GM23338 (cell line): ENCODE measurements around the gene ABCA4. TPM values are rescaled to one million over a fixed set of nuclear protein-coding genes. Genes with fewer than 3 reads are reported as not detected.

Source experiments
- ATAC-seq: fragments of 200-7000 bp; cut with Tn5 transposase; 3 replicates; pipeline ENCODE4 v1.9.1; 2020
- DNase-seq: peaks from one replicate; pipeline ENCODE4 v3.0.0-alpha.2; 2015; ENCODE audit warnings: low spot score
- H2AFZ ChIP-seq: fragments of 200-600 bp; sonication (generic); 2 replicates; pipeline ENCODE4 v1.8.0; 2016; ENCODE audit warnings: antibody characterized with exemption, mild to moderate bottlenecking, moderate library complexity
- H3F3A ChIP-seq: fragments of 200-600 bp; sonication (generic); replicated peaks from 2 replicates; pipeline ENCODE4 v1.8.0; 2017; ENCODE audit warnings: antibody characterized with exemption, mixed run types, low read depth
- H3K27ac ChIP-seq: fragments of 200-600 bp; sonication (generic); 2 replicates; pipeline ENCODE4 v1.6.1; 2016; ENCODE audit warnings: low read depth
- H3K27me3 ChIP-seq: fragments of 200-600 bp; sonication (generic); 2 replicates; pipeline ENCODE4 v1.8.0; 2016; ENCODE audit warnings: mild to moderate bottlenecking, mixed run types, moderate library complexity; ENCODE audit not compliant: insufficient read depth
- H3K36me3 ChIP-seq: fragments of 200-600 bp; sonication (generic); 2 replicates; pipeline ENCODE4 v1.8.0; 2016; ENCODE audit warnings: mild to moderate bottlenecking; ENCODE audit not compliant: insufficient read depth
- H3K4me1 ChIP-seq: fragments of 200-600 bp; sonication (generic); 2 replicates; pipeline ENCODE4 v1.8.0; 2016; ENCODE audit warnings: mild to moderate bottlenecking, moderate library complexity; ENCODE audit not compliant: insufficient read depth
- H3K4me2 ChIP-seq: fragments of 200-600 bp; sonication (generic); 2 replicates; pipeline ENCODE4 v1.7.1; 2017; ENCODE audit warnings: mixed run types
- H3K4me3 ChIP-seq: fragments of 200-600 bp; sonication (generic); 2 replicates; pipeline ENCODE4 v1.6.1; 2016; ENCODE audit warnings: mixed run types
- H3K79me2 ChIP-seq: fragments of 200-600 bp; sonication (generic); replicated peaks from 2 replicates; pipeline ENCODE4 v1.8.0; 2017; ENCODE audit warnings: mild to moderate bottlenecking; ENCODE audit not compliant: insufficient read depth
- H3K9me2 ChIP-seq: fragments of 200-600 bp; sonication (generic); 2 replicates; pipeline ENCODE4 v1.8.0; 2017; ENCODE audit not compliant: insufficient read depth
- H4K20me1 ChIP-seq: fragments of 200-600 bp; sonication (generic); replicated peaks from 2 replicates; pipeline ENCODE4 v1.8.0; 2017; ENCODE audit warnings: mild to moderate bottlenecking; ENCODE audit not compliant: insufficient read depth
- H3K27ac Mint-ChIP-seq: 2 replicates; pipeline ENCODE4 v1.8.0; 2020; ENCODE audit warnings: inconsistent platforms, mild to moderate bottlenecking, moderate library complexity, mixed read lengths
- H3K27me3 Mint-ChIP-seq: 3 replicates; pipeline ENCODE4 v1.8.0; 2022; ENCODE audit warnings: low read depth, mild to moderate bottlenecking, moderate library complexity, mixed read lengths, inconsistent platforms; ENCODE audit not compliant: insufficient read depth, poor library complexity
- H3K36me3 Mint-ChIP-seq: 3 replicates; pipeline ENCODE4 v1.8.0; 2021; ENCODE audit warnings: low read depth, mild to moderate bottlenecking, inconsistent platforms, moderate library complexity, mixed read lengths
- H3K4me1 Mint-ChIP-seq: 3 replicates; pipeline ENCODE4 v1.8.0; 2020; ENCODE audit warnings: mild to moderate bottlenecking, inconsistent platforms, mixed read lengths
- H3K4me3 Mint-ChIP-seq: 3 replicates; pipeline ENCODE4 v1.8.0; 2021; ENCODE audit warnings: moderate library complexity, mild to moderate bottlenecking, inconsistent platforms, mixed read lengths
- H3K9me3 Mint-ChIP-seq: 3 replicates; pipeline ENCODE4 v1.8.0; 2020; ENCODE audit warnings: moderate library complexity, mild to moderate bottlenecking, inconsistent platforms, mixed read lengths
- CTCF ChIP-seq, 2 experiments: fragments of 200-600 bp in 1 of 2; sonication (generic) in 1 of 2; conservative IDR thresholded peaks; 2 replicates each; pipeline versions ENCODE4 v1.5.1 to v1.6.1; 2016 to 2017; ENCODE audit warnings: antibody characterized with exemption in 2 of 2, low read depth in 2 of 2, mild to moderate bottlenecking in 2 of 2, moderate library complexity in 1 of 2
- ETS1 ChIP-seq: IDR thresholded peaks from 2 replicates; pipeline ENCODE4 v1.6.1; 2016; ENCODE audit warnings: antibody characterized with exemption
- EZH2 ChIP-seq: fragments of 200-600 bp; sonication (generic); IDR thresholded peaks from one replicate; pipeline ENCODE4 v1.8.0; 2017; ENCODE audit warnings: antibody characterized with exemption, mild to moderate bottlenecking, low read depth; ENCODE audit not compliant: unreplicated experiment
- JUNB ChIP-seq: IDR thresholded peaks from one replicate; pipeline ENCODE4 v1.6.1; 2016; ENCODE audit warnings: antibody characterized with exemption; ENCODE audit not compliant: unreplicated experiment
- REST ChIP-seq: IDR thresholded peaks from one replicate; pipeline ENCODE4 v1.6.1; 2018; ENCODE audit warnings: antibody characterized with exemption; ENCODE audit not compliant: unreplicated experiment
- STAT1 ChIP-seq: IDR thresholded peaks from one replicate; pipeline ENCODE4 v1.6.1; 2016; ENCODE audit warnings: antibody characterized with exemption; ENCODE audit not compliant: unreplicated experiment
- ZNF462 ChIP-seq: fragments of 250-450 bp; sonication (Bioruptor Pico); IDR thresholded peaks from 2 replicates; pipeline ENCODE4 v1.5.0; 2020; ENCODE audit warnings: mild to moderate bottlenecking, moderate library complexity
- polyA plus RNA-seq: library from polyadenylated mRNA; unstranded; fragments of >200 nt; fragmentation: Nextera tagmentation; extraction: Ambion mirVana; gene quantifications from 2 replicates; pipeline ENCODE4 v1.2.1, GENCODE V29; 2016
- total RNA-seq: library from RNA; depleted of rRNA; stranded (reverse); fragments of >200 nt; shearing (Covaris generic); gene quantifications from 2 replicates; pipeline ENCODE4 v1.2.3, GENCODE V29; 2014

The ABCA4 gene
- total and polyA plus RNA-seq, 2 experiments from 2014 or later, result not detected

- no peak for TF ChIP-seq EZH2
- no peak for TF ChIP-seq ETS1
- TF ChIP-seq REST, result no peak
Measured at GRCh38 chr1:93995837-93996536, 125.0 kb downstream of the ABCA4 start (continued).

- H2AFZ ChIP-seq, result peak overlapping the region; percentile 52; the same call in 1 of the 2 replicates
- no peak for TF ChIP-seq ZNF462 (CRISPR knock-in tag)
- TF ChIP-seq CTCF (conservative IDR thresholded peaks at IDR 0.05; ENCODE audit: low read depth in 2 of 2), result no peak
- no peak for TF ChIP-seq STAT1
- TF ChIP-seq REST, result no peak
- no peak for TF ChIP-seq JUNB
- no peak for TF ChIP-seq EZH2
Measured at GRCh38 chr1:93993731-93994130, 127.2 kb downstream of the ABCA4 start.

More at GRCh38 chr1:93993731-93994130, 127.2 kb downstream of the ABCA4 start:
- Histone ChIP-seq H3K4me3 (no peak overlapping the region), H4K20me1 (no peaks in the 10 kb centered on the region), H3F3A (no peaks in the 10 kb centered on the region), H3K4me1 (no peaks in the 10 kb centered on the region), H3K4me2 (no peak overlapping the region), H3K27ac (no peak overlapping the region), H3K9me2 (no peaks in the 10 kb centered on the region), H3K36me3 (no peaks in the 10 kb centered on the region), H3K79me2 (no peaks in the 10 kb centered on the region), H3K27me3 (no peaks in the 10 kb centered on the region)
- ATAC-seq (no peak), DNase-seq (no peak)
- peaks cover 6% of the 10 kb centered on the region; the same call in 1 of the 3 replicates for H3K4me1 Mint-ChIP-seq
- H3K4me3 Mint-ChIP-seq, result no peak overlapping the region
- no peaks in the 10 kb centered on the region for H3K36me3 Mint-ChIP-seq
- H3K27me3 Mint-ChIP-seq, result peaks cover 2% of the 10 kb centered on the region
- no peaks in the 10 kb centered on the region for H3K9me3 Mint-ChIP-seq
- H3K27ac Mint-ChIP-seq, result no peak overlapping the region
